ENCODE measurements around the gene BCAR3.

The BCAR3 gene

DNA sequence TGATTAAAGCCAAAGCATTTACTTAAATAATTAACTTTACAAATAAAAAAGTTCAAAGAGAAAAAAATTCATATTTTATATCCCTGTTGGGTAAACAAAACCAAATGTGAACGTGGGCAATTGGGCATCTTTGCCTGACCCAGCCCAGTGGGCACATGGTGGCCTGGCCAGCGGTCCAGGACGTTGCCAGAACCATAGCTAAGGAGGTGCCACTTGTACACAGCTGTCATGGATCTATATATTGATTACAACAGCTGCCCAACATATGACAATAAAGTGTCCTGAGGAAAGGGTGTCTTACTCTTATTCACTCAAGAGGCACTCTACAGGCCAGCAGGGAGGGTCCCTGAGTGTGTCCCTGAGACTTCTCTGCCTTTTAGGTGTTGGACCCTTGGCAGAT lies 78.5 kb downstream of the BCAR3 start:
- TF ChIP-seq, protein P1, sequence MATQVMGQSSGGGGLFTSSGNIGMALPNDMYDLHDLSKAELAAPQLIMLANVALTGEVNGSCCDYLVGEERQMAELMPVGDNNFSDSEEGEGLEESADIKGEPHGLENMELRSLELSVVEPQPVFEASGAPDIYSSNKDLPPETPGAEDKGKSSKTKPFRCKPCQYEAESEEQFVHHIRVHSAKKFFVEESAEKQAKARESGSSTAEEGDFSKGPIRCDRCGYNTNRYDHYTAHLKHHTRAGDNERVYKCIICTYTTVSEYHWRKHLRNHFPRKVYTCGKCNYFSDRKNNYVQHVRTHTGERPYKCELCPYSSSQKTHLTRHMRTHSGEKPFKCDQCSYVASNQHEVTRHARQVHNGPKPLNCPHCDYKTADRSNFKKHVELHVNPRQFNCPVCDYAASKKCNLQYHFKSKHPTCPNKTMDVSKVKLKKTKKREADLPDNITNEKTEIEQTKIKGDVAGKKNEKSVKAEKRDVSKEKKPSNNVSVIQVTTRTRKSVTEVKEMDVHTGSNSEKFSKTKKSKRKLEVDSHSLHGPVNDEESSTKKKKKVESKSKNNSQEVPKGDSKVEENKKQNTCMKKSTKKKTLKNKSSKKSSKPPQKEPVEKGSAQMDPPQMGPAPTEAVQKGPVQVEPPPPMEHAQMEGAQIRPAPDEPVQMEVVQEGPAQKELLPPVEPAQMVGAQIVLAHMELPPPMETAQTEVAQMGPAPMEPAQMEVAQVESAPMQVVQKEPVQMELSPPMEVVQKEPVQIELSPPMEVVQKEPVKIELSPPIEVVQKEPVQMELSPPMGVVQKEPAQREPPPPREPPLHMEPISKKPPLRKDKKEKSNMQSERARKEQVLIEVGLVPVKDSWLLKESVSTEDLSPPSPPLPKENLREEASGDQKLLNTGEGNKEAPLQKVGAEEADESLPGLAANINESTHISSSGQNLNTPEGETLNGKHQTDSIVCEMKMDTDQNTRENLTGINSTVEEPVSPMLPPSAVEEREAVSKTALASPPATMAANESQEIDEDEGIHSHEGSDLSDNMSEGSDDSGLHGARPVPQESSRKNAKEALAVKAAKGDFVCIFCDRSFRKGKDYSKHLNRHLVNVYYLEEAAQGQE (IDR thresholded peaks at IDR 0.05; ENCODE audit: low read depth): no peak
- TF ChIP-seq CREB1 (IDR thresholded peaks at IDR 0.05; ENCODE audit: low read depth) (no peak), RAD21 (IDR thresholded peaks at IDR 0.05; ENCODE audit: low read depth) (no peak), NFIC (IDR thresholded peaks at IDR 0.05) (no peak), TEAD4 (IDR thresholded peaks at IDR 0.05) (no peak), ZBTB7A (IDR thresholded peaks at IDR 0.05; ENCODE audit: low read depth) (no peak), FOXM1 (IDR thresholded peaks at IDR 0.05; ENCODE audit: borderline replicate concordance, low read depth) (no peak), EP300 (IDR thresholded peaks at IDR 0.05; ENCODE audit: borderline replicate concordance) (no peak), CEBPB (IDR thresholded peaks at IDR 0.05) (no peak), TAF1 (IDR thresholded peaks at IDR 0.05; ENCODE audit: low read depth) (no peak), EGR1 (IDR thresholded peaks at IDR 0.05) (no peak), YY1 (IDR thresholded peaks at IDR 0.05; ENCODE audit: low read depth) (no peak), TCF12 (IDR thresholded peaks at IDR 0.05; ENCODE audit: low read depth) (no peak)
- TF ChIP-seq, protein P2, sequence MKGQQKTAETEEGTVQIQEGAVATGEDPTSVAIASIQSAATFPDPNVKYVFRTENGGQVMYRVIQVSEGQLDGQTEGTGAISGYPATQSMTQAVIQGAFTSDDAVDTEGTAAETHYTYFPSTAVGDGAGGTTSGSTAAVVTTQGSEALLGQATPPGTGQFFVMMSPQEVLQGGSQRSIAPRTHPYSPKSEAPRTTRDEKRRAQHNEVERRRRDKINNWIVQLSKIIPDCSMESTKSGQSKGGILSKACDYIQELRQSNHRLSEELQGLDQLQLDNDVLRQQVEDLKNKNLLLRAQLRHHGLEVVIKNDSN (IDR thresholded peaks at IDR 0.05): no peak
- TF ChIP-seq, protein P3, sequence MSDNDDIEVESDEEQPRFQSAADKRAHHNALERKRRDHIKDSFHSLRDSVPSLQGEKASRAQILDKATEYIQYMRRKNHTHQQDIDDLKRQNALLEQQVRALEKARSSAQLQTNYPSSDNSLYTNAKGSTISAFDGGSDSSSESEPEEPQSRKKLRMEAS (IDR thresholded peaks at IDR 0.05): no peak

DNA sequence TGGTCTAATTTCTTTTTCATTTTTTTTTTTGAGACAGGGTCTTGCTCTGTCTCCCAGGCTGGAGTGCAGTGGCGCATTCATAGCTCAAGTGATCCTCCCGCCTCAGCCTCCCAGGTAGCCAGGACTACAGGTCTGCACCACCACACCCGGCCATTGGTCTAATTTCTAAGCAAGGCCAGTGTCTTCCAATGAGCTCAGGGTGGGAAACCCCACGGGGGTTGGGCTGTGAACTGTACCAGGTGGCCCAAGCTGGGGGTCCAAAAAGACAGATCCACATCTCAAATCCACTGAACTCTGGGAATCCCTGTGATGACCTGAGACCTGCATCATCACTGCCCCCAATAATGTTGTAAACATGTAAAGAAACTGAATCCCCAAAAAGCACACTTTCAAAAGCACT lies 79.5 kb downstream of the BCAR3 start:
- TF ChIP-seq TAF1 (IDR thresholded peaks at IDR 0.05; ENCODE audit: low read depth) (no peak), EP300 (IDR thresholded peaks at IDR 0.05; ENCODE audit: borderline replicate concordance) (no peak), TEAD4 (IDR thresholded peaks at IDR 0.05) (no peak), TCF12 (IDR thresholded peaks at IDR 0.05; ENCODE audit: low read depth) (no peak)
- TF ChIP-seq, protein P3 (IDR thresholded peaks at IDR 0.05): no peak
- TF ChIP-seq, protein P1 (IDR thresholded peaks at IDR 0.05; ENCODE audit: low read depth): no peak
- TF ChIP-seq, protein P2 (IDR thresholded peaks at IDR 0.05): no peak

DNA sequence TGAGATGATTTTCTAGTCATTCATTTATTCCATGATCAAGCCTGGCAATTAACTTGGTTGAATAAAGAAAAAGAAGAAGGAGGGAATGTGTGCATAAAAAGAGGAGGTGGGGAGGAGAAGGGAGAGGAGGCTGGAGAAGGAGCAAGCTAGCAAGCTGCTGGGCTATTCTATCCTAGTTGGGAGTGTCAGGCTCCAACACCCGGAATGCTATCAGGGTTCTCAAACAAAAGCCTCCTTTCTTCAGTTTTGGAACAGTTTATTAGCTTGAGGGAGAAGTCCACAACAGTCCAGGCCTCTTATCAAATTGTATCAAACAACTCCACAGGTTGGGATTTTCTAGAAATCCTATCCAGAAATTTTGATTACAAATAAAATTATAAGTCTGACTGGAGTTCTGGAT lies 80.0 kb downstream of the BCAR3 start:
- TF ChIP-seq CEBPB (IDR thresholded peaks at IDR 0.05) (no peak), YY1 (IDR thresholded peaks at IDR 0.05; ENCODE audit: low read depth) (no peak), CREB1 (IDR thresholded peaks at IDR 0.05; ENCODE audit: low read depth) (no peak), ZBTB7A (IDR thresholded peaks at IDR 0.05; ENCODE audit: low read depth) (no peak), TCF12 (IDR thresholded peaks at IDR 0.05; ENCODE audit: low read depth) (no peak), TAF1 (IDR thresholded peaks at IDR 0.05; ENCODE audit: low read depth) (no peak), EP300 (IDR thresholded peaks at IDR 0.05; ENCODE audit: borderline replicate concordance) (no peak), NFIC (IDR thresholded peaks at IDR 0.05) (no peak), FOXM1 (IDR thresholded peaks at IDR 0.05; ENCODE audit: borderline replicate concordance, low read depth) (no peak), TEAD4 (IDR thresholded peaks at IDR 0.05) (no peak), EGR1 (IDR thresholded peaks at IDR 0.05) (no peak), RAD21 (IDR thresholded peaks at IDR 0.05; ENCODE audit: low read depth) (no peak)
- TF ChIP-seq, protein P1 (IDR thresholded peaks at IDR 0.05; ENCODE audit: low read depth): no peak
- TF ChIP-seq, protein P2 (IDR thresholded peaks at IDR 0.05): no peak
- TF ChIP-seq, protein P3 (IDR thresholded peaks at IDR 0.05): no peak

DNA sequence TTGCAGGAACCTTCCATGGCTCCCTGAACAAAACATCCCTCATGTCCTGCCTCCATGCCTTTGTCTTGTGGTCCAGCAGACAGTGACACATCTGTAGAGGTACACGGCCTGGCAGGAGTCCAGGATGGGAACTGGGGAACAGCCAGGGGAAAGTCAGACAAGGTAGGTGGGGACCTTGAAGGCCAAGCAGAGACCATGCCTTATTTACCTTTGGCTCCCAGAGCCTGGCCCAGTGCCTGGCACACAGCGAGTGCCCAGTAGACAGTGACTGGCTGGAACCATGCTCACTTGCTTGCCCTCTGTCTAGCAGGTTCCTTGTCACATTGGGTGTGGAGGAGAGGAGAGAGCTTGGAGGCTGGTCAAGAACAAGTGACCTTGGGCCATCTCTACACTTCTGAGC lies 81.0 kb downstream of the BCAR3 start:
- TF ChIP-seq NFIC (IDR thresholded peaks at IDR 0.05): no peak
- no peak for TF ChIP-seq TCF12 (IDR thresholded peaks at IDR 0.05; ENCODE audit: low read depth)
- no peak for TF ChIP-seq CREB1 (IDR thresholded peaks at IDR 0.05; ENCODE audit: low read depth)
- no peak for TF ChIP-seq EGR1 (IDR thresholded peaks at IDR 0.05)
- no peak for TF ChIP-seq ZBTB7A (IDR thresholded peaks at IDR 0.05; ENCODE audit: low read depth)
- TF ChIP-seq RAD21 (IDR thresholded peaks at IDR 0.05; ENCODE audit: low read depth): no peak
- TF ChIP-seq, protein P2 (IDR thresholded peaks at IDR 0.05): no peak
- TF ChIP-seq YY1 (IDR thresholded peaks at IDR 0.05; ENCODE audit: low read depth): no peak
- TF ChIP-seq TAF1 (IDR thresholded peaks at IDR 0.05; ENCODE audit: low read depth): no peak
- TF ChIP-seq, protein P3 (IDR thresholded peaks at IDR 0.05): no peak
- no peak for TF ChIP-seq CEBPB (IDR thresholded peaks at IDR 0.05)
- TF ChIP-seq, protein P1 (IDR thresholded peaks at IDR 0.05; ENCODE audit: low read depth): no peak
- no peak for TF ChIP-seq TEAD4 (IDR thresholded peaks at IDR 0.05)
- TF ChIP-seq EP300 (IDR thresholded peaks at IDR 0.05; ENCODE audit: borderline replicate concordance): no peak
- no peak for TF ChIP-seq FOXM1 (IDR thresholded peaks at IDR 0.05; ENCODE audit: borderline replicate concordance, low read depth)
